Memory B cell (primary cell): ENCODE measurements around the gene EXOSC7.
"Not testable (repeated sequence)": the region's sequence is repeated elsewhere in the genome, so short reads cannot be mapped to it uniquely, and the experiment has no call there.

Experiments
- ATAC-seq: fragments of 150-1000 bp; cut with Tn5 transposase; 2 replicates; pipeline ENCODE4 v1.10.0; 2021; ENCODE audit warnings: low read depth, mild to moderate bottlenecking, moderate library complexity
- DNase-seq, 2 donors: peaks; one replicate each; pipeline ENCODE4 v3.0.0; 2022; ENCODE audit warnings: low spot score in 2 of 2
- H3K27ac Mint-ChIP-seq: one replicate; pipeline ENCODE4 v1.8.0; 2022; ENCODE audit warnings: mild to moderate bottlenecking, moderate library complexity, mixed read lengths
- H3K27me3 Mint-ChIP-seq: one replicate; pipeline ENCODE4 v1.8.0; 2022; ENCODE audit warnings: mixed read lengths
- H3K36me3 Mint-ChIP-seq: one replicate; pipeline ENCODE4 v1.8.0; 2022; ENCODE audit warnings: mild to moderate bottlenecking, mixed read lengths
- H3K4me1 Mint-ChIP-seq: one replicate; pipeline ENCODE4 v1.8.0; 2022; ENCODE audit warnings: mixed read lengths
- H3K4me3 Mint-ChIP-seq: one replicate; pipeline ENCODE4 v1.8.0; 2022; ENCODE audit warnings: mild to moderate bottlenecking, moderate library complexity, mixed read lengths
- H3K9me3 Mint-ChIP-seq: one replicate; pipeline ENCODE4 v1.8.0; 2022; ENCODE audit warnings: mixed read lengths

EXOSC7 gene

GRCh38 chr3:44976002-44976815 is at the start of gene EXOSC7, which contains the start of gene ZDHHC3:
EXOSC7 (plus strand) TSS chr3:44976244; CDS start chr3:44976278, 34 bp downstream.
ZDHHC3 (minus strand) TSS chr3:44976174; CDS start chr3:44959436, 16,738 bp downstream.
- Mint-ChIP-seq H3K4me3 (peak within 1 kb of the TSS; percentile 94), H3K4me1 (peaks cover 38% of the 10 kb centered on the region), H3K9me3 (no peaks in the 10 kb centered on the region), H3K36me3 (peaks cover 2% of the 10 kb centered on the region), H3K27me3 (no peaks in the 10 kb centered on the region), H3K27ac (peak within 1 kb of the TSS; percentile 95)
- DNase-seq: peak; percentile 74
- peak; percentile 96 for ATAC-seq

GRCh38 chr3:44926921-44927320 is 49.1 kb upstream of the EXOSC7 start:
- ATAC-seq (no peak), DNase-seq (no peak)
- no peaks in the 10 kb centered on the region for H3K4me1 Mint-ChIP-seq
- H3K9me3 Mint-ChIP-seq: no peaks in the 10 kb centered on the region
- no peak overlapping the region for H3K27ac Mint-ChIP-seq
- no peaks in the 10 kb centered on the region for H3K27me3 Mint-ChIP-seq
- no peak overlapping the region for H3K4me3 Mint-ChIP-seq
- peaks cover 35% of the 10 kb centered on the region for H3K36me3 Mint-ChIP-seq

- no peaks in the 10 kb centered on the region for H3K27me3 Mint-ChIP-seq
- DNase-seq: no peak
- H3K4me3 Mint-ChIP-seq: no peak overlapping the region
- no peaks in the 10 kb centered on the region for H3K4me1 Mint-ChIP-seq
- no peaks in the 10 kb centered on the region for H3K9me3 Mint-ChIP-seq
- H3K27ac Mint-ChIP-seq: no peak overlapping the region
- H3K36me3 Mint-ChIP-seq: peaks cover 33% of the 10 kb centered on the region
- no peak for ATAC-seq
These were observed 48.7 kb upstream of the EXOSC7 start for GRCh38 chr3:44927371-44927770.

GRCh38 chr3:44929782-44930181 is 46.3 kb upstream of the EXOSC7 start:
- DNase-seq (no peak), ATAC-seq (no peak)
- no peaks in the 10 kb centered on the region for H3K4me1 Mint-ChIP-seq
- H3K27ac Mint-ChIP-seq: no peak overlapping the region
- no peak overlapping the region for H3K4me3 Mint-ChIP-seq
- no peaks in the 10 kb centered on the region for H3K9me3 Mint-ChIP-seq
- H3K27me3 Mint-ChIP-seq: no peaks in the 10 kb centered on the region
- H3K36me3 Mint-ChIP-seq: peaks cover 35% of the 10 kb centered on the region

GRCh38 chr3:44930911-44931310 is 45.1 kb upstream of the EXOSC7 start:
- Mint-ChIP-seq H3K27me3 (no peaks in the 10 kb centered on the region), H3K4me1 (no peaks in the 10 kb centered on the region), H3K27ac (no peak overlapping the region), H3K36me3 (peaks cover 30% of the 10 kb centered on the region), H3K9me3 (no peaks in the 10 kb centered on the region), H3K4me3 (no peak overlapping the region)
- DNase-seq (no peak), ATAC-seq (no peak)

- no peak for ATAC-seq
- Mint-ChIP-seq H3K9me3 (no peaks in the 10 kb centered on the region), H3K4me3 (no peak overlapping the region), H3K36me3 (peaks cover 29% of the 10 kb centered on the region), H3K27me3 (no peaks in the 10 kb centered on the region), H3K27ac (no peak overlapping the region), H3K4me1 (no peaks in the 10 kb centered on the region)
- DNase-seq: no peak
These were observed 44.3 kb upstream of the EXOSC7 start for GRCh38 chr3:44931791-44932190.

GRCh38 chr3:44932271-44932670 is 43.8 kb upstream of the EXOSC7 start:
- no peak overlapping the region for H3K27ac Mint-ChIP-seq
- H3K4me3 Mint-ChIP-seq: no peak overlapping the region
- ATAC-seq: no peak
- peaks cover 25% of the 10 kb centered on the region for H3K36me3 Mint-ChIP-seq
- no peak for DNase-seq
- H3K27me3 Mint-ChIP-seq: no peaks in the 10 kb centered on the region
- no peaks in the 10 kb centered on the region for H3K4me1 Mint-ChIP-seq
- no peaks in the 10 kb centered on the region for H3K9me3 Mint-ChIP-seq

GRCh38 chr3:44932986-44933944 is 42.8 kb upstream of the EXOSC7 start:
- H3K4me1 Mint-ChIP-seq: no peaks in the 10 kb centered on the region
- no peak overlapping the region for H3K4me3 Mint-ChIP-seq
- no peak for DNase-seq
- H3K27ac Mint-ChIP-seq: no peak overlapping the region
- no peak for ATAC-seq
- H3K9me3 Mint-ChIP-seq: no peaks in the 10 kb centered on the region
- H3K36me3 Mint-ChIP-seq: peaks cover 27% of the 10 kb centered on the region
- H3K27me3 Mint-ChIP-seq: no peaks in the 10 kb centered on the region

- Mint-ChIP-seq H3K4me1 (no peaks in the 10 kb centered on the region), H3K27ac (no peak overlapping the region), H3K4me3 (no peak overlapping the region), H3K27me3 (no peaks in the 10 kb centered on the region), H3K36me3 (peaks cover 31% of the 10 kb centered on the region), H3K9me3 (no peaks in the 10 kb centered on the region)
- ATAC-seq: no peak
- DNase-seq: no peak
These were observed 36.4 kb upstream of the EXOSC7 start for GRCh38 chr3:44939581-44940036.

GRCh38 chr3:44942202-44942921 is 33.7 kb upstream of the EXOSC7 start:
- peaks cover 29% of the 10 kb centered on the region for H3K36me3 Mint-ChIP-seq
- no peaks in the 10 kb centered on the region for H3K9me3 Mint-ChIP-seq
- H3K27ac Mint-ChIP-seq: no peak overlapping the region
- DNase-seq: no peak
- no peaks in the 10 kb centered on the region for H3K27me3 Mint-ChIP-seq
- H3K4me3 Mint-ChIP-seq: no peak overlapping the region
- ATAC-seq: no peak
- H3K4me1 Mint-ChIP-seq: no peaks in the 10 kb centered on the region

- no peak overlapping the region for H3K27ac Mint-ChIP-seq
- peaks cover 18% of the 10 kb centered on the region for H3K4me1 Mint-ChIP-seq
- DNase-seq: no peak
- no peak for ATAC-seq
- H3K4me3 Mint-ChIP-seq: no peak overlapping the region
- H3K9me3 Mint-ChIP-seq: no peaks in the 10 kb centered on the region
- H3K27me3 Mint-ChIP-seq: no peaks in the 10 kb centered on the region
- H3K36me3 Mint-ChIP-seq: peaks cover 34% of the 10 kb centered on the region
These were observed 27.8 kb upstream of the EXOSC7 start for GRCh38 chr3:44948239-44948638.

GRCh38 chr3:44949770-44950169 is 26.3 kb upstream of the EXOSC7 start:
- not testable (repeated sequence) for H3K9me3 Mint-ChIP-seq, H3K27me3 Mint-ChIP-seq, DNase-seq, ATAC-seq, H3K27ac Mint-ChIP-seq, H3K4me3 Mint-ChIP-seq
- peaks cover 29% of the 10 kb centered on the region for H3K36me3 Mint-ChIP-seq
- peaks cover 18% of the 10 kb centered on the region for H3K4me1 Mint-ChIP-seq

- Mint-ChIP-seq H3K4me1 (peaks cover 21% of the 10 kb centered on the region), H3K4me3 (no peak overlapping the region), H3K9me3 (no peaks in the 10 kb centered on the region), H3K27ac (no peak overlapping the region), H3K27me3 (no peaks in the 10 kb centered on the region), H3K36me3 (peaks cover 27% of the 10 kb centered on the region)
- ATAC-seq (no peak), DNase-seq (no peak)
These were observed 25.7 kb upstream of the EXOSC7 start for GRCh38 chr3:44950275-44950734.
